ENCODE results near the gene C11orf65.

DNA sequence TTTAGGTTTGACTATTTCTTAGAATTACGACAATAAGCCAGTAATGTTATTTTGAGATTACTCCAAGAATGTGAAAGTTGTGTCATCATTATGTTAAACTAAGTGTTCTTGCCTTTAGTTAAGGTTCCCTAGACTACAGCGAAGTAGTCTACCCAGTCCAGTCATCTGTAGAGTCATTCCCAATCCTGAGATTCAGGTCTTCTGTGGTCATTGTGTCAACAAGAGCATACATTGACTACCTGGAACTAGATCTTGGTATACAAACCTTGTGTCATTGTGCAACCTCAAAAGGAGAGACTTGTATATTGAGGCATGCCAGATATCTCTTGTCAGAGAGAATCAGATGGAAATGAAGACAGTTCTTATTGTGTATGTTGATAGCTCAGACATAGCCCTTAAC is 128.6 kb downstream of the C11orf65 start:
- TF ChIP-seq, protein P1, sequence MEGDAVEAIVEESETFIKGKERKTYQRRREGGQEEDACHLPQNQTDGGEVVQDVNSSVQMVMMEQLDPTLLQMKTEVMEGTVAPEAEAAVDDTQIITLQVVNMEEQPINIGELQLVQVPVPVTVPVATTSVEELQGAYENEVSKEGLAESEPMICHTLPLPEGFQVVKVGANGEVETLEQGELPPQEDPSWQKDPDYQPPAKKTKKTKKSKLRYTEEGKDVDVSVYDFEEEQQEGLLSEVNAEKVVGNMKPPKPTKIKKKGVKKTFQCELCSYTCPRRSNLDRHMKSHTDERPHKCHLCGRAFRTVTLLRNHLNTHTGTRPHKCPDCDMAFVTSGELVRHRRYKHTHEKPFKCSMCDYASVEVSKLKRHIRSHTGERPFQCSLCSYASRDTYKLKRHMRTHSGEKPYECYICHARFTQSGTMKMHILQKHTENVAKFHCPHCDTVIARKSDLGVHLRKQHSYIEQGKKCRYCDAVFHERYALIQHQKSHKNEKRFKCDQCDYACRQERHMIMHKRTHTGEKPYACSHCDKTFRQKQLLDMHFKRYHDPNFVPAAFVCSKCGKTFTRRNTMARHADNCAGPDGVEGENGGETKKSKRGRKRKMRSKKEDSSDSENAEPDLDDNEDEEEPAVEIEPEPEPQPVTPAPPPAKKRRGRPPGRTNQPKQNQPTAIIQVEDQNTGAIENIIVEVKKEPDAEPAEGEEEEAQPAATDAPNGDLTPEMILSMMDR (IDR thresholded peaks at IDR 0.05) = no peak
- no peak for TF ChIP-seq POLR2A (IDR thresholded peaks at IDR 0.05)

Data from uterus (tissue), 2 donors.